OCI-LY1 (cell line): Measurements from ENCODE around the gene RPS19BP1.

Experiments
- H2AFZ ChIP-seq: fragments of 200-600 bp; sonication (generic), shearing (Covaris generic); 2 replicates; pipeline ENCODE4 v1.6.0; 2014; ENCODE audit warnings: antibody characterized with exemption, mild to moderate bottlenecking, low read length
- H3F3A ChIP-seq: fragments of 200-600 bp; sonication (generic), shearing (Covaris generic); 2 replicates; pipeline ENCODE4 v1.6.0; 2014; ENCODE audit warnings: mild to moderate bottlenecking, antibody characterized with exemption, low read length, moderate library complexity; ENCODE audit not compliant: insufficient read depth
- H3K27ac ChIP-seq: fragments of 200-600 bp; sonication (generic); 2 replicates; pipeline ENCODE4 v1.5.1; 2014; ENCODE audit warnings: low read length, mixed run types, mild to moderate bottlenecking, low read depth; ENCODE audit not compliant: poor library complexity, severe bottlenecking
- H3K27me3 ChIP-seq: fragments of 200-600 bp; sonication (generic); 2 replicates; pipeline ENCODE4 v1.6.0; 2014; ENCODE audit warnings: antibody characterized with exemption, mild to moderate bottlenecking, low read length, moderate library complexity; ENCODE audit not compliant: insufficient read depth
- H3K36me3 ChIP-seq: fragments of 200-600 bp; sonication (generic); 2 replicates; pipeline ENCODE4 v1.6.1; 2014; ENCODE audit warnings: mild to moderate bottlenecking, antibody characterized with exemption, low read length, moderate library complexity, mixed read lengths; ENCODE audit not compliant: insufficient read depth
- H3K4me1 ChIP-seq: fragments of 200-600 bp; sonication (generic); 2 replicates; pipeline ENCODE4 v1.5.1; 2014; ENCODE audit warnings: mild to moderate bottlenecking, low read length, moderate library complexity; ENCODE audit not compliant: insufficient read depth, severe bottlenecking
- H3K4me2 ChIP-seq: fragments of 200-600 bp; sonication (generic), shearing (Covaris generic); 2 replicates; pipeline ENCODE4 v1.6.1; 2014; ENCODE audit warnings: low read length
- H3K4me3 ChIP-seq: fragments of 200-600 bp; sonication (generic); 2 replicates; pipeline ENCODE4 v1.5.1; 2014; ENCODE audit warnings: low read length, low read depth, mild to moderate bottlenecking, mixed read lengths; ENCODE audit not compliant: poor library complexity, severe bottlenecking
- H3K79me2 ChIP-seq: fragments of 200-600 bp; shearing (Covaris generic); 2 replicates; pipeline ENCODE4 v1.6.1; 2016; ENCODE audit warnings: mixed run types, low read length, mixed read lengths; ENCODE audit not compliant: insufficient read depth
- H3K9ac ChIP-seq: fragments of 200-600 bp; sonication (generic), shearing (Covaris generic); 2 replicates; pipeline ENCODE4 v1.6.1; 2014; ENCODE audit warnings: mild to moderate bottlenecking, low read length, mixed read lengths
- H3K9me2 ChIP-seq: fragments of 200-600 bp; sonication (generic), shearing (Covaris generic); 2 replicates; pipeline ENCODE4 v1.6.1; 2014; ENCODE audit warnings: low read depth, mild to moderate bottlenecking, low read length, mixed read lengths
- H3K9me3 ChIP-seq: fragments of 200-600 bp; shearing (Covaris generic); 2 replicates; pipeline ENCODE4 v1.6.1; 2014; ENCODE audit warnings: low read length, mixed read lengths
- H4K20me1 ChIP-seq: fragments of 200-600 bp; sonication (generic), shearing (Covaris generic); 2 replicates; pipeline ENCODE4 v1.6.0; 2016; ENCODE audit warnings: mild to moderate bottlenecking, low read length; ENCODE audit not compliant: insufficient read depth
- CTCF ChIP-seq: fragments of 200-600 bp; sonication (generic), shearing (Covaris generic); IDR thresholded peaks from 2 replicates; pipeline ENCODE4 v1.5.1; 2017; ENCODE audit warnings: mild to moderate bottlenecking, antibody characterized with exemption, low read length, moderate library complexity, mixed read lengths
- EZH2 ChIP-seq: fragments of 200-600 bp; sonication (generic), shearing (Covaris generic); IDR thresholded peaks from 2 replicates; pipeline ENCODE4 v1.8.0; 2017; ENCODE audit warnings: borderline replicate concordance, mixed run types, mild to moderate bottlenecking, antibody characterized with exemption, low read length, moderate library complexity, mixed read lengths

RPS19BP1 gene

GRCh38 chr22:39491696-39492095 is 40.9 kb downstream of the RPS19BP1 start:
- Histone ChIP-seq H3K9me2 (no peaks in the 10 kb centered on the region), H4K20me1 (no peaks in the 10 kb centered on the region), H3K4me3 (no peak overlapping the region), H3F3A (no peaks in the 10 kb centered on the region), H3K4me2 (no peak overlapping the region), H3K36me3 (peaks cover 55% of the 10 kb centered on the region), H3K9me3 (no peaks in the 10 kb centered on the region), H2AFZ (no peak overlapping the region), H3K79me2 (no peaks in the 10 kb centered on the region), H3K4me1 (peaks cover 7% of the 10 kb centered on the region), H3K27ac (no peak overlapping the region), H3K9ac (no peak overlapping the region), H3K27me3 (no peaks in the 10 kb centered on the region)
- TF ChIP-seq CTCF, result no peak
- no peak for TF ChIP-seq EZH2

GRCh38 chr22:39490966-39491680 is 41.4 kb downstream of the RPS19BP1 start:
- Histone ChIP-seq H3K4me1 (peaks cover 2% of the 10 kb centered on the region), H3K27ac (peak overlapping the region; percentile 0), H3K79me2 (no peaks in the 10 kb centered on the region), H4K20me1 (no peaks in the 10 kb centered on the region), H3K4me3 (no peak overlapping the region), H3K9me3 (no peaks in the 10 kb centered on the region), H3K9ac (no peak overlapping the region), H3K4me2 (no peak overlapping the region), H2AFZ (no peak overlapping the region), H3K9me2 (no peaks in the 10 kb centered on the region), H3F3A (no peaks in the 10 kb centered on the region), H3K36me3 (peaks cover 61% of the 10 kb centered on the region), H3K27me3 (no peaks in the 10 kb centered on the region)
- TF ChIP-seq EZH2 (no peak), CTCF (no peak)

GRCh38 chr22:39490135-39490798 is 42.3 kb downstream of the RPS19BP1 start:
- Histone ChIP-seq H2AFZ (no peak overlapping the region), H3K27ac (peak overlapping the region; percentile 44), H3K4me3 (no peak overlapping the region), H3K4me1 (no peaks in the 10 kb centered on the region), H3K9ac (no peak overlapping the region), H3K9me2 (no peaks in the 10 kb centered on the region), H4K20me1 (no peaks in the 10 kb centered on the region), H3K9me3 (no peaks in the 10 kb centered on the region), H3K79me2 (no peaks in the 10 kb centered on the region), H3K4me2 (no peak overlapping the region), H3F3A (no peaks in the 10 kb centered on the region), H3K27me3 (no peaks in the 10 kb centered on the region), H3K36me3 (peaks cover 69% of the 10 kb centered on the region)
- no peak for TF ChIP-seq CTCF
